Nephron (organoid): ENCODE measurements around the gene CHD8.

Experiments used
- H3K27ac Mint-ChIP-seq, 3 experiments: 2 replicates each; pipeline ENCODE4 v1.8.0; 2020; ENCODE audit warnings: mixed read lengths in 3 of 3, mild to moderate bottlenecking in 2 of 3, moderate library complexity in 1 of 3
- H3K27me3 Mint-ChIP-seq: 2 replicates; pipeline ENCODE4 v1.8.0; 2021; ENCODE audit warnings: low read depth, mild to moderate bottlenecking, moderate library complexity, mixed read lengths
- H3K36me3 Mint-ChIP-seq: 2 replicates; pipeline ENCODE4 v1.8.0; 2020; ENCODE audit warnings: low read depth, mixed read lengths
- H3K4me1 Mint-ChIP-seq: 2 replicates; pipeline ENCODE4 v1.8.0; 2020; ENCODE audit warnings: mixed read lengths
- H3K4me3 Mint-ChIP-seq, 3 experiments: 2 replicates each; pipeline ENCODE4 v1.8.0; 2020; ENCODE audit warnings: mild to moderate bottlenecking in 3 of 3, mixed read lengths in 3 of 3, moderate library complexity in 2 of 3
- H3K9me3 Mint-ChIP-seq: 2 replicates; pipeline ENCODE4 v1.8.0; 2020; ENCODE audit warnings: mixed read lengths
- TF ChIP-seq, protein P1 (sequence below), 3 experiments: fragments of 200-600 bp; sonication (generic); IDR thresholded peaks; one replicate each; pipeline ENCODE4 v1.5.0; 2021; ENCODE audit warnings: antibody characterized with exemption in 3 of 3; ENCODE audit not compliant: unreplicated experiment in 3 of 3

CHD8 gene

DNA sequence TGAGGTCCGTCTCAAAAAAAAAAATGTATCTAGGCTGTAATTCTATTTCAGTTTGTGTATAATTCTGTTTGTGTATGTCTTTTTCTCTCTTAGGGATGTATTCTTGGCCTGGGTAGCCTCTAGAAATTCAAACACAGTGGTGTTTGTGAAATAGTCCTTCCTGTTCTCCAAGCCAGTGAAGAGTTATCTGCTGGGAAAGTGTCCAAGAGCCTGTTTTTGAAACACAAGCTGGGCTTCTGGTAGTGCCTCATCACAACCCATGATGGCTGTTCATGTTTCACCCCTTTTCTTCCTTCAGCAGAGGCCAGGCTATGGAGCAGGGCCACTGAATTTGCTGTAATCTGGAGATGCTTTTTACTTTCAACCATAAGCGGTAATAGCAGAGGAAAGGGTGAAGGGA, 40.5 kb upstream of the CHD8 start:
- H3K9me3 Mint-ChIP-seq: no peaks in the 10 kb centered on the region
- peaks cover 75% of the 10 kb centered on the region for H3K36me3 Mint-ChIP-seq
- TF ChIP-seq, protein P1, sequence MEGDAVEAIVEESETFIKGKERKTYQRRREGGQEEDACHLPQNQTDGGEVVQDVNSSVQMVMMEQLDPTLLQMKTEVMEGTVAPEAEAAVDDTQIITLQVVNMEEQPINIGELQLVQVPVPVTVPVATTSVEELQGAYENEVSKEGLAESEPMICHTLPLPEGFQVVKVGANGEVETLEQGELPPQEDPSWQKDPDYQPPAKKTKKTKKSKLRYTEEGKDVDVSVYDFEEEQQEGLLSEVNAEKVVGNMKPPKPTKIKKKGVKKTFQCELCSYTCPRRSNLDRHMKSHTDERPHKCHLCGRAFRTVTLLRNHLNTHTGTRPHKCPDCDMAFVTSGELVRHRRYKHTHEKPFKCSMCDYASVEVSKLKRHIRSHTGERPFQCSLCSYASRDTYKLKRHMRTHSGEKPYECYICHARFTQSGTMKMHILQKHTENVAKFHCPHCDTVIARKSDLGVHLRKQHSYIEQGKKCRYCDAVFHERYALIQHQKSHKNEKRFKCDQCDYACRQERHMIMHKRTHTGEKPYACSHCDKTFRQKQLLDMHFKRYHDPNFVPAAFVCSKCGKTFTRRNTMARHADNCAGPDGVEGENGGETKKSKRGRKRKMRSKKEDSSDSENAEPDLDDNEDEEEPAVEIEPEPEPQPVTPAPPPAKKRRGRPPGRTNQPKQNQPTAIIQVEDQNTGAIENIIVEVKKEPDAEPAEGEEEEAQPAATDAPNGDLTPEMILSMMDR (IDR thresholded peaks at IDR 0.05; ENCODE audit: unreplicated experiment in 3 of 3): no peak
- no peak overlapping the region for H3K27ac Mint-ChIP-seq
- no peaks in the 10 kb centered on the region for H3K4me1 Mint-ChIP-seq
- H3K27me3 Mint-ChIP-seq: no peaks in the 10 kb centered on the region
- H3K4me3 Mint-ChIP-seq: no peak overlapping the region

DNA sequence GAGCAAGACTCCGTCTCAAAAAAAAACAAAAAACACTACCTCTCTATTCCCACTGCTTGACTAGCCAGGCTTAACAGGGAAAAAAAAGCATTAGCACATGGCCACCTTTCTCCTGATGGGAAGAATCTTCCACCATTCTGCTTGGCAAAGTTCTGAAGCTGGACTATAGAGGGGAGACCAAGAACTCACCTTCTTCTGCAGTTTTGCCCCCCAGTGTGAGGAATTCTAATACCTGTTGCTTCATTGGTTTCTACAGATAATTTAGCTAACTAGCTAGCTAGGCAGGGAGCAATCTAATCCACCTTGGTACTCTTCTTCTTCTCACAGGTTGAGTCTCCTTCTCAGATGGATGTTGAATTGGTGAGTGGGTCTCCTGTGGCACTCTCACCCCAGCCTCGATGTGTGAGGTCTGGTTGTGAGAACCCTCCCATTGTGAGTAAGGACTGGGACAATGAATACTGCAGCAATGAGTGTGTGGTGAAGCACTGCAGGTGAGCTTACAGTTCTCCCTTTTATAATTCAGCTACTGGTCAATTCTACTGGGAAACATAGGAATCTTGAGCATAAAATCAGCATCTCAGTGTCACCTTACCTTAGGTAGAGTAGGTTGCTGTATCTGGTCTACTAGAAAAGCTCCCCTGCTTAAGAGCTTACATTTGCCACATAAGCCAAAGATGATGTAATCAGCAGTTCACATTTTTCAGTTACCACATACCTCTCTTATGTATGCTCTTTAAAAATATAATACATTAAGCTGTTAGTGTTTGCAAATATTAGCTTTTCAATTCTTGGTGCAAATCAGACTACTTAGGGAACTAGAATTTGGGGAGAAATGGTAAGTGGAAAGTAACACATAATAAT, 39.2 kb upstream of the CHD8 start:
- Mint-ChIP-seq H3K4me1 (no peaks in the 10 kb centered on the region), H3K36me3 (peaks cover 73% of the 10 kb centered on the region), H3K27ac (no peak overlapping the region), H3K27me3 (no peaks in the 10 kb centered on the region), H3K9me3 (no peaks in the 10 kb centered on the region), H3K4me3 (no peak overlapping the region)
- TF ChIP-seq, protein P1 (IDR thresholded peaks at IDR 0.05; ENCODE audit: unreplicated experiment in 3 of 3): no peak

DNA sequence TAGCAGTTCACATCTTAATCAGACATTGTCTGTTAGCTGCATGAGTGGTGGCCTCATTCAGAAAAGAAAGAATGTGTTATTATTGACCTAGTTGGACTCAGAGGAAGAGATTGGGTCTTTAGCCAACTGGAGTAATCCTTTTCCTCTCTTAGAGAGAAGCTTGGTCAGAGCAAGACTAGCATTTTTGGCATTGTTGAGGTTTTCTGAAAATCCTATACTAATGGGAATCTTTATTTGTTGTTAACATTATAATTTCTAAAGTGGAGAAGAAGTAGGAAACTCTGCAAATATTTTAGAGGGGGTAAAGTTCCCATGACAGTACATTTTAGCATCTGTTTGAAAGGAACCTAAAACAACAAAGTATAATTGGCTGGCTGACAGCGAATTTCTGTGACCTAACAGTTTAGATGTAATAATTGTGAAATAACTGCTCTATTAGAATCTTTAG, 30.7 kb upstream of the CHD8 start:
- Mint-ChIP-seq H3K27ac (no peak overlapping the region), H3K27me3 (no peaks in the 10 kb centered on the region), H3K4me3 (no peak overlapping the region), H3K4me1 (no peaks in the 10 kb centered on the region), H3K9me3 (no peaks in the 10 kb centered on the region), H3K36me3 (peaks cover 40% of the 10 kb centered on the region)
- TF ChIP-seq, protein P1 (IDR thresholded peaks at IDR 0.05; ENCODE audit: unreplicated experiment in 3 of 3): no peak

DNA sequence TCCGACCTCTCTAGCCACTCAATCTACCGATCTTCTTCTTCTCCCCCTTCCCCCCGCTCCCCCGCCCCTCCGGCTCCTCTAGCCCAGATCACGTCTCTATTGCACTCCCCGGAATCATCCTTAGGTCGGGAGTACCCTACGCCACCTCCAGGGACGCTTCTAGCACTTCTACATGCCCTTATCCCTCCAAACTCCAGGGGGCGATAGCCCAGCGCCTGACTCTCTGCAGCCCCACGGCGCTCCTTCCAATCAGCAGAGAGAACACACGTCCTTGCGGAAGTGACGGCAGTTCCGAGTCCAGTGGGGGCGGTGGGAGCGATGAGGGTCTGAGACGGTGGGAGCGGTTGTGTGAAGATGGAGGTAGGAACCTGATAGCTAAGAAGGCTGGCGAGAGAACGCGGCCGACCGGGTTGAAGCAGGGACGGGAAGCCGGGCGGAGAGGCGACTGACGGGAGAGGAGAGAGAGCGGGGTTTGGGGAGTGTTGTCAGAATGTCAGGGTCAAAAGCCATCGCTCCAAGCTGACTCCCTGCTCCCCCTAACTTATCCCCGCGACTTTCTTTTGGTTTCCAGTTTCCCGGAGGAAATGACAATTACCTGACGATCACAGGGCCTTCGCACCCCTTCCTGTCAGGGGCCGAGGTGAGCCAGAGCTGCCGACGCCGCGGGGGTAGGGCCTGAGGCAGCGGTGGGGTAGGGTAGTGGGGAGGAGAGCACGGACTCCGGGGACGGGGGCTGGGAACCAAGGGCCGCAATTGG, 21.2 kb upstream of the CHD8 start, which contains the start of the genes RAB2B and TOX4:
TSS of gene RAB2B (minus strand) at position 35 of the 757 bp plus-strand sequence. CDS start 87 bp downstream, outside the sequence.
TSS of gene TOX4 (plus strand) at position 271 of the 757 bp plus-strand sequence. CDS start at position 355, 84 bp downstream.
- H3K27ac Mint-ChIP-seq: peak within 1 kb of the TSS; percentile 75 to 92 (median 89)
- H3K27me3 Mint-ChIP-seq: no peaks in the 10 kb centered on the region
- H3K4me1 Mint-ChIP-seq: peaks cover 12% of the 10 kb centered on the region
- TF ChIP-seq, protein P1 (IDR thresholded peaks at IDR 0.05; ENCODE audit: unreplicated experiment in 3 of 3): peak; percentile 95 to 97 (median 97)
- peaks cover 30% of the 10 kb centered on the region for H3K36me3 Mint-ChIP-seq
- H3K9me3 Mint-ChIP-seq: no peaks in the 10 kb centered on the region
- H3K4me3 Mint-ChIP-seq: peak within 1 kb of the TSS; percentile 95 to 98 (median 98)

DNA sequence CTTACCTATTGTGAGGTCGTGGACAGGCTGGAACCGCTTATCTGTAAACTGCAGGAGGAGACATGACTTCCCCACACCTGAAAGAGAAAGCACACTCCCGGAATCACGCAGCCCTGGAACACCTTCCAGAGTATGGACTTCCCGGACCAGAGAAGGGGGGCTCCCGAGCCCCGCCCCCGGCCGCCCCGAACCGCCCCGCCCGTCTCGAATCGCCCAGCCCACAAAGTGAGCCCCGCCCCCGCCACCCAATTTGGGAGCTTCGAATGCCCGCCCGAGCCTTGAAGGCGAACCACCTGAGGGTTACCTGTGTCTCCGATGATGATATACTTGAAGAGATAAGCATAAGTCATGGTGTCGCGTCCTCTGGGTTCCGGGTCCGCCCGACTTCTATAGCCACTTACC, 20.6 kb upstream of the CHD8 start:
- H3K27me3 Mint-ChIP-seq: no peaks in the 10 kb centered on the region
- H3K4me3 Mint-ChIP-seq: peak overlapping the region; percentile 95 to 98 (median 98)
- no peaks in the 10 kb centered on the region for H3K9me3 Mint-ChIP-seq
- H3K4me1 Mint-ChIP-seq: peaks cover 12% of the 10 kb centered on the region
- H3K27ac Mint-ChIP-seq: peak overlapping the region; percentile 75 to 92 (median 89)
- TF ChIP-seq, protein P1 (IDR thresholded peaks at IDR 0.05; ENCODE audit: unreplicated experiment in 3 of 3): no peak
- H3K36me3 Mint-ChIP-seq: peaks cover 34% of the 10 kb centered on the region
